ENCODE measurements around the gene TAGLN.
A peak's percentile ranks its signal among the peaks of the same experiment; 100 is the strongest.

The TAGLN gene

DNA sequence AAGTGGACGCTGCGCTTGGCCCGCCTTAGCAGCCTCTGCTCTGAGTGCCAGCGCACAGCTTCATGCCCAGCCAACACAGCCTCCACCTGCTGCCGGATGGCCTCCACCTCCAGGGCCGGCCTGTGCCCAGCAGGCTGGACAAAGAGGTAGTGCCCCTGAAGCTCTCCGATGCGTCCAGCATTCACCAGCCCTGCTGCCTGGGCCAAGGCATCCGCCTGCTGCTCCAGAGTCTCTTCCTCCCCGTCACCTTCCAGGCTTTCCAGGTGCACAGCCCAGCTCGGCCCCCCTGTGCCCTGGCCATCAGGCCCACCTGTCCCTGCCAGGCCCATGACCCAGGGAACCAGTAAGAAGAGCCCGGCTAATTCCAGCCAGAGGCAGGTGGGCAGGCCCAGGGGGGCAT, 30.2 kb downstream of the TAGLN start:
- no peak overlapping the region for H3K4me3 ChIP-seq (IDR thresholded peaks at IDR 0.05; ENCODE audit: insufficient read depth, low read depth, low read length)
- H4K20me1 ChIP-seq (ENCODE audit: insufficient read depth), result no peaks in the 10 kb centered on the region
- no peak overlapping the region for H3K27ac ChIP-seq

GRCh38 chr11:117229931-117230285, 30.7 kb downstream of the TAGLN start:
- Histone ChIP-seq H3K4me3 (IDR thresholded peaks at IDR 0.05; ENCODE audit: insufficient read depth, low read depth, low read length) (no peak overlapping the region), H3K4me2 (no peak overlapping the region)

More for the DNA sequence above, 30.2 kb downstream of the TAGLN start:
- peaks cover 11% of the 10 kb centered on the region; the same call in 1 of the 2 replicates for H3K79me2 ChIP-seq (ENCODE audit: insufficient read depth, low read depth)
- no peak overlapping the region for H3K9ac ChIP-seq
- TF ChIP-seq, protein P1, sequence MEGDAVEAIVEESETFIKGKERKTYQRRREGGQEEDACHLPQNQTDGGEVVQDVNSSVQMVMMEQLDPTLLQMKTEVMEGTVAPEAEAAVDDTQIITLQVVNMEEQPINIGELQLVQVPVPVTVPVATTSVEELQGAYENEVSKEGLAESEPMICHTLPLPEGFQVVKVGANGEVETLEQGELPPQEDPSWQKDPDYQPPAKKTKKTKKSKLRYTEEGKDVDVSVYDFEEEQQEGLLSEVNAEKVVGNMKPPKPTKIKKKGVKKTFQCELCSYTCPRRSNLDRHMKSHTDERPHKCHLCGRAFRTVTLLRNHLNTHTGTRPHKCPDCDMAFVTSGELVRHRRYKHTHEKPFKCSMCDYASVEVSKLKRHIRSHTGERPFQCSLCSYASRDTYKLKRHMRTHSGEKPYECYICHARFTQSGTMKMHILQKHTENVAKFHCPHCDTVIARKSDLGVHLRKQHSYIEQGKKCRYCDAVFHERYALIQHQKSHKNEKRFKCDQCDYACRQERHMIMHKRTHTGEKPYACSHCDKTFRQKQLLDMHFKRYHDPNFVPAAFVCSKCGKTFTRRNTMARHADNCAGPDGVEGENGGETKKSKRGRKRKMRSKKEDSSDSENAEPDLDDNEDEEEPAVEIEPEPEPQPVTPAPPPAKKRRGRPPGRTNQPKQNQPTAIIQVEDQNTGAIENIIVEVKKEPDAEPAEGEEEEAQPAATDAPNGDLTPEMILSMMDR (conservative IDR thresholded peaks at IDR 0.05; ENCODE audit: low read depth, low read length), result no peak
- no peaks in the 10 kb centered on the region for H3K27me3 ChIP-seq (ENCODE audit: insufficient read depth, low read depth)
- no peak overlapping the region for H2AFZ ChIP-seq (ENCODE audit: low read depth)
- H3K4me1 ChIP-seq (ENCODE audit: low read depth, poor library complexity, severe bottlenecking), result peaks cover 13% of the 10 kb centered on the region
- no peak overlapping the region for H3K4me2 ChIP-seq
- no peaks in the 10 kb centered on the region for H3K36me3 ChIP-seq (ENCODE audit: insufficient read depth)

GRCh38 chr11:117230286-117230961, 31.3 kb downstream of the TAGLN start:
- H3K4me1 ChIP-seq (ENCODE audit: low read depth, poor library complexity, severe bottlenecking), result peaks cover 13% of the 10 kb centered on the region
- no peak overlapping the region for H3K4me3 ChIP-seq (IDR thresholded peaks at IDR 0.05; ENCODE audit: insufficient read depth, low read depth, low read length)
- H3K36me3 ChIP-seq (ENCODE audit: insufficient read depth), result no peaks in the 10 kb centered on the region
- TF ChIP-seq, protein P1 (conservative IDR thresholded peaks at IDR 0.05; ENCODE audit: low read depth, low read length), result no peak
- no peak overlapping the region for H3K9ac ChIP-seq
- H4K20me1 ChIP-seq (ENCODE audit: insufficient read depth), result no peaks in the 10 kb centered on the region
- peaks cover 11% of the 10 kb centered on the region; the same call in 1 of the 2 replicates for H3K79me2 ChIP-seq (ENCODE audit: insufficient read depth, low read depth)
- no peak overlapping the region for H3K27ac ChIP-seq
- no peak overlapping the region for H2AFZ ChIP-seq (ENCODE audit: low read depth)
- no peaks in the 10 kb centered on the region for H3K27me3 ChIP-seq (ENCODE audit: insufficient read depth, low read depth)
- H3K4me2 ChIP-seq, result 0 out of 2 replicates have a peak overlapping the region, but pooled peaks have one; percentile 72

More at GRCh38 chr11:117229931-117230285, 30.7 kb downstream of the TAGLN start:
- H3K27ac ChIP-seq, result no peak overlapping the region
- no peaks in the 10 kb centered on the region for H3K36me3 ChIP-seq (ENCODE audit: insufficient read depth)
- TF ChIP-seq, protein P1 (conservative IDR thresholded peaks at IDR 0.05; ENCODE audit: low read depth, low read length), result no peak
- no peak overlapping the region for H2AFZ ChIP-seq (ENCODE audit: low read depth)
- H3K79me2 ChIP-seq (ENCODE audit: insufficient read depth, low read depth), result peaks cover 11% of the 10 kb centered on the region; the same call in 1 of the 2 replicates
- no peaks in the 10 kb centered on the region for H3K27me3 ChIP-seq (ENCODE audit: insufficient read depth, low read depth)
- H3K9ac ChIP-seq, result no peak overlapping the region
- peaks cover 13% of the 10 kb centered on the region for H3K4me1 ChIP-seq (ENCODE audit: low read depth, poor library complexity, severe bottlenecking)
- no peaks in the 10 kb centered on the region for H4K20me1 ChIP-seq (ENCODE audit: insufficient read depth)

DNA sequence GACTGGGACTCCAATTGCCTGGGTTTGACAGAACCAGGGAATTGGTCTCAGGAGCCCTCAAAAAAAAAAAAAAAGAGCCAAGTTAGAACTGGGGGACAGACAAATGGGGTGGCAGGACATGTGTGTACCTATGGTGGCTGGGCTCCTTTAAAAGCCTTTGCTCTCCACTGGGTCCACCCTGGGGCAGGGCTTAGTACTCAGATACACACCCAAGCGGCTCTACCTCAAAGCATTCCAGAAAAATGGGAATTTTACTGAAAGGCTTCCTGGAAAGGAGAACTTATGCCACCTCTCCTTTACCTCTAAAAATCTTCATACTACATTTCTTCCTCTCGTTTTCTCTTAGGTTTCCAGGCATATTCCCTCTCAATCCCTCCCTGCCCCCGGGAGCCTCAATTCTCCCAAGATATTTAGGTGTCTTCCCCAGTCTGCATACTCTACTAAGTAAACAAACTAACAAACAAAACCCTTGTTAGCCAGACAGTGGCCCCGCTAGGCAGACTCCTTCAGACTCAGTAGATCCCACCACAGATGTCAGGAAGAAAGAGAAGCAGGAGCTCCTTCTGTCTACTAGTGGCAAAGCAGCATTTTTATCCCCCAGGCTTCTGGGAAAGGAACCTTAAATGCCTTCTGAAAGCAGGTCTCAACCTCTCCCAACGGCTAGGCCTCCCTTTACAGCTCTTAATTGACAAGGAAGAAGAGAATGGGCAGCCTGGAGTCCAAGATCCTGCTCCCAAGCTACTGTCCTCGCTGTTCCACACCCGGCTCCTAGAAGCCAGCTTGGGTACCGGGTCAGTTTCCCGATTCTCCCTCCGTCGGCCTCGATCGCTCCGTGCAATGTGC, 32.0 kb downstream of the TAGLN start:
- Histone ChIP-seq H3K9ac (peak overlapping the region; percentile 79; the same call in 1 of the 2 replicates), H3K4me2 (peak overlapping the region; percentile 72), H3K27me3 (ENCODE audit: insufficient read depth, low read depth) (no peaks in the 10 kb centered on the region), H2AFZ (ENCODE audit: low read depth) (peak overlapping the region; percentile 76; the same call in 1 of the 2 replicates), H3K4me3 (IDR thresholded peaks at IDR 0.05; ENCODE audit: insufficient read depth, low read depth, low read length) (no peak overlapping the region), H3K4me1 (ENCODE audit: low read depth, poor library complexity, severe bottlenecking) (peaks cover 13% of the 10 kb centered on the region), H3K36me3 (ENCODE audit: insufficient read depth) (no peaks in the 10 kb centered on the region), H4K20me1 (ENCODE audit: insufficient read depth) (no peaks in the 10 kb centered on the region), H3K79me2 (ENCODE audit: insufficient read depth, low read depth) (peaks cover 11% of the 10 kb centered on the region; the same call in 1 of the 2 replicates), H3K27ac (no peak overlapping the region)
- TF ChIP-seq, protein P1 (conservative IDR thresholded peaks at IDR 0.05; ENCODE audit: low read depth, low read length), result no peak
